ENCODE measurements around the gene ZIC2. TPM values are rescaled to one million over a fixed set of nuclear protein-coding genes. Genes with fewer than 3 reads are reported as not detected.

ZIC2 gene
- total RNA-seq, 1 experiment from 2014 or later, result 13.6 TPM

DNA sequence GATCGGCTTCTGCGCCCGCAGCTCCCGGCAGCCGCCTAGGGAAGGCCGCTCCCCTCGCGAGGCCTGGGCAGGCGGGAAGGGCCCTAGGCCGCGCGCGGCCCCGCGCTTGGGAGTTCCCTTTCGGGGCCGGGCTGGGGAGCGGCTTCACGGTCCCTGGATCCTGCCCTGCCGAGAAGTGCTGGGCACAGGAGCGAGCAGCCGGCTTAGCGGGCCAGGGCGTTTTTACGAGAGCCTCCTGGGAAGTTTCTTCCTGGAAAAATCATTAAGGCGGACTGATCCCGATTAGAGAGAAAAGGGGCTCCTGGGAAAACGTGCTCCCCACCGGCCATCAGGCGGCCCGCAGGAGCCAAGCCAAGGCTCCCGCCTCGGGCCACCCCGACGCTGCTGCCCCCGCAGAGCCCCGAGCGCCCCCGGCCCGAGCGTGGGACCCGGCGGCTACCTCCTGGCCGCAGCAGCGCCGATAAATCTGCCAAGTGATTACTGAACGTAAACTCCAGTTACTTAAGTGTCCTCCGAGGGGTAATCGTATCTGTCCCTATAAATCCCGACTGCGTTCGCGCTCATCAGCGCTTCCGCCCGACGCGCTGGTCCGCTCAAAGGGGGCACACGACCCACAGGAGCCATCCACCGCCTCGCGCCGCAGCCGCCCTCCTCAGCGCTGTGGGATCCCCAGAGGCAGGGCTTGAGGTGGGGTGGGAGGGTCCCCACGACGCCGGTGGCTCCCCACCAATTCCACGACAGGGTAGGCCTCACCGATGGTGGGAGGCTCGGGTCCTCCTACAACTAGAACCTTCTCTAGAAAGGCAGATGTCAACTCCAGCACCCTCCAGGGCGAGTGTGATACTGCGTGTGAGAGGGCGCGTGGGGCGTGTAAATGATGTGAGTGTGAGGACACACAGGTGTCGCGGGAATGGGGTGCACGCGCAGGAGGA, 12.8 kb upstream of the ZIC2 start:
- TF ChIP-seq CTCF (conservative IDR thresholded peaks at IDR 0.05) (no peak), EZH2 (IDR thresholded peaks at IDR 0.05; ENCODE audit: low read depth) (no peak)
- intact Hi-C loops (cut with micrococcal nuclease; ENCODE audit: unreplicated experiment), result no loop called here
- Histone ChIP-seq H4K20me1 (ENCODE audit: insufficient read depth) (no peaks in the 10 kb centered on the region; the same call in 1 of the 2 replicates), H3K4me3 (peak overlapping the region; percentile 94), H2AFZ (peak overlapping the region; percentile 99), H3K27ac (peak overlapping the region; percentile 33), H3K4me2 (peak overlapping the region; percentile 97), H3K79me2 (ENCODE audit: low read depth) (peaks cover 38% of the 10 kb centered on the region), H3K9me2 (ENCODE audit: insufficient read depth) (no peaks in the 10 kb centered on the region), H3K9me3 (ENCODE audit: insufficient read depth, low read depth) (no peaks in the 10 kb centered on the region), H3K27me3 (ENCODE audit: insufficient read depth, low read depth) (no peaks in the 10 kb centered on the region), H3K36me3 (ENCODE audit: low read depth) (no peaks in the 10 kb centered on the region), H3K4me1 (replicated peaks; ENCODE audit: insufficient read depth) (no peaks in the 10 kb centered on the region), H3F3A (ENCODE audit: insufficient read depth, low read depth) (peaks cover 18% of the 10 kb centered on the region; the same call in 1 of the 2 replicates)
- peak in 1 of 2 experiments; percentile 29 for DNase-seq
- POLR2A ChIA-PET (ENCODE audit: unreplicated experiment), result no interaction called here
- CTCF ChIA-PET, result no interaction called here
- no TSS peak for BruUV-seq (replicated peaks)

GRCh38 chr13:99969453-99969918, 12.1 kb upstream of the ZIC2 start:
- Histone ChIP-seq H3K9me2 (ENCODE audit: insufficient read depth) (no peaks in the 10 kb centered on the region), H3K79me2 (ENCODE audit: low read depth) (peaks cover 38% of the 10 kb centered on the region), H3K4me1 (replicated peaks; ENCODE audit: insufficient read depth) (no peaks in the 10 kb centered on the region), H3K4me2 (peak overlapping the region; percentile 97), H3F3A (ENCODE audit: insufficient read depth, low read depth) (peaks cover 18% of the 10 kb centered on the region; the same call in 1 of the 2 replicates), H4K20me1 (ENCODE audit: insufficient read depth) (no peaks in the 10 kb centered on the region; the same call in 1 of the 2 replicates), H3K36me3 (ENCODE audit: low read depth) (no peaks in the 10 kb centered on the region), H3K27me3 (ENCODE audit: insufficient read depth, low read depth) (no peaks in the 10 kb centered on the region), H2AFZ (peak overlapping the region; percentile 99), H3K27ac (peak overlapping the region; percentile 61), H3K9me3 (ENCODE audit: insufficient read depth, low read depth) (no peaks in the 10 kb centered on the region), H3K4me3 (peak overlapping the region; percentile 94)
- CTCF ChIA-PET, result no interaction called here
- DNase-seq, result no peak
- intact Hi-C loops (cut with micrococcal nuclease; ENCODE audit: unreplicated experiment), result no loop called here
- POLR2A ChIA-PET (ENCODE audit: unreplicated experiment), result interaction anchor here (1.5 kb wide), 1 partner anchor 11 kb away, joined by 14 read pairs; the partner anchor contains the start of gene ZIC2
- TF ChIP-seq EZH2 (IDR thresholded peaks at IDR 0.05; ENCODE audit: low read depth), result no peak
- no peak for TF ChIP-seq CTCF (conservative IDR thresholded peaks at IDR 0.05)
- BruUV-seq (replicated peaks), result no TSS peak

DNA sequence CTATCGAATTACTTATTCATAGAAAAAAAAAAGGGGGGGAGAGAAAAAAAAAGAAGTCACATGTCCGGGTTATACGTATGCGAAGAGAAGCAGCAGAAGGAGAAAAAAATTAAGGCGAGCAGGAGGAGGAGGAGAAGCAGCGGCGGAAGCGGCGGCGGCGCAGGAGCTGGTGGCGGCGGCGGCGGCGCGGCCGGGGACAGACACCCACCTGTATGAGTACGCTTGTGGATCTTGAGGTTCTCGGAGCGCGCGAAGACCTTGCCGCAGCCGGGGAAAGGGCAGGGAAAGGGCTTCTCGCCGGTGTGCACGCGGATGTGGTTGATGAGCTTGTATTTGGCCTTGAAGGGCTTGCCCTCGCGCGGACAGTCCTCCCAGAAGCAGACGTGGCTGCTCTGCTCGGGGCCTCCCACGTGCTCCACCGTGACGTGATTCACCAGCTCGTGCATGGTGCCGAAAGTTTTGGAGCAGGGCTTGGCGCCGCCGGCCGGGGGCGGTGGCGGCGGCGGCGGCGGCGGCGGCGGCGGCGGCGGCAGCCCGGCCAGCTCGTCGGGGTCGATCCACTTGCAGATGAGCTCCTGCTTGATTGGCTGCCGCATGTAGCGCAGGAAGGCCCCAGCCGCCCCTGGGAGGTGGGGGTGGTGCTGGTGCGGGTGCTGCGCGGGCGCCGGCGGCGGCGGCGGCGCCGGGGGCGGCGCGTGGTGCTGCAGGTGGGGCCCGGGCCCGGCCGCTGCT, 11.5 kb upstream of the ZIC2 start:
- CTCF ChIA-PET, result no interaction called here
- no TSS peak for BruUV-seq (replicated peaks)
- TF ChIP-seq EZH2 (IDR thresholded peaks at IDR 0.05; ENCODE audit: low read depth), result no peak
- no peak for TF ChIP-seq CTCF (conservative IDR thresholded peaks at IDR 0.05)
- Histone ChIP-seq H3K4me3 (peak overlapping the region; percentile 94), H3K27me3 (ENCODE audit: insufficient read depth, low read depth) (no peaks in the 10 kb centered on the region), H3K79me2 (ENCODE audit: low read depth) (peaks cover 38% of the 10 kb centered on the region), H4K20me1 (ENCODE audit: insufficient read depth) (no peaks in the 10 kb centered on the region; the same call in 1 of the 2 replicates), H3K4me1 (replicated peaks; ENCODE audit: insufficient read depth) (no peaks in the 10 kb centered on the region), H2AFZ (peak overlapping the region; percentile 99), H3K9me3 (ENCODE audit: insufficient read depth, low read depth) (no peaks in the 10 kb centered on the region), H3K9me2 (ENCODE audit: insufficient read depth) (no peaks in the 10 kb centered on the region), H3K4me2 (peak overlapping the region; percentile 97), H3K36me3 (ENCODE audit: low read depth) (no peaks in the 10 kb centered on the region), H3K27ac (peak overlapping the region; percentile 61), H3F3A (ENCODE audit: insufficient read depth, low read depth) (peaks cover 18% of the 10 kb centered on the region; the same call in 1 of the 2 replicates)
- intact Hi-C loops (cut with micrococcal nuclease; ENCODE audit: unreplicated experiment), result no loop called here
- peak; percentile 62 to 63 for DNase-seq
- POLR2A ChIA-PET (ENCODE audit: unreplicated experiment), result interaction anchor here (0.6 to 1.5 kb wide), 3 partner anchors 11 to 423 kb away, joined by 4 to 15 read pairs (median 14); partner anchors contain the start of gene ZIC2

Measured in PC-9 (cell line).